Measurements from ENCODE around the gene CCNJL. TPM values are rescaled to one million over a fixed set of nuclear protein-coding genes. Genes with fewer than 3 reads are reported as not detected.
"Not testable (repeated sequence)": the region's sequence is repeated elsewhere in the genome, so short reads cannot be mapped to it uniquely, and the experiment has no call there.

The CCNJL gene
- total RNA-seq, 2 experiments from 2014 or later = not detected

GRCh38 chr5:160349249-160349934, 37.0 kb upstream of the CCNJL start:
- ChIA-PET POLR2A (no interaction called here), CTCF (no interaction called here)
- DNase-seq = no peak
- no peak overlapping the region for H3K27ac Mint-ChIP-seq
- H3K4me3 Mint-ChIP-seq = no peak overlapping the region
- no peaks in the 10 kb centered on the region for H3K4me1 Mint-ChIP-seq
- no peaks in the 10 kb centered on the region for H3K36me3 Mint-ChIP-seq (ENCODE audit: low read depth)
- H3K27me3 Mint-ChIP-seq = no peaks in the 10 kb centered on the region
- H3K9me3 Mint-ChIP-seq = no peaks in the 10 kb centered on the region

GRCh38 chr5:160348080-160348479, 35.7 kb upstream of the CCNJL start:
- no peak overlapping the region for H3K4me3 Mint-ChIP-seq
- ChIA-PET POLR2A (no interaction called here), CTCF (interaction anchor here (0.7 kb wide), 1 partner anchor 43 kb away, joined by 3 read pairs; no protein-coding TSS in a partner anchor)
- no peaks in the 10 kb centered on the region for H3K27me3 Mint-ChIP-seq
- no peaks in the 10 kb centered on the region for H3K36me3 Mint-ChIP-seq (ENCODE audit: low read depth)
- no peaks in the 10 kb centered on the region for H3K4me1 Mint-ChIP-seq
- H3K27ac Mint-ChIP-seq = no peak overlapping the region
- DNase-seq = no peak
- no peaks in the 10 kb centered on the region for H3K9me3 Mint-ChIP-seq

GRCh38 chr5:160347448-160347847, 35.1 kb upstream of the CCNJL start:
- Mint-ChIP-seq H3K27me3 (no peaks in the 10 kb centered on the region), H3K4me1 (no peaks in the 10 kb centered on the region), H3K27ac (no peak overlapping the region), H3K4me3 (no peak overlapping the region), H3K9me3 (no peaks in the 10 kb centered on the region), H3K36me3 (ENCODE audit: low read depth) (no peaks in the 10 kb centered on the region)
- CTCF ChIA-PET = interaction anchor here (0.7 kb wide), 1 partner anchor 43 kb away, joined by 3 read pairs; no protein-coding TSS in a partner anchor
- DNase-seq = no peak
- POLR2A ChIA-PET = no interaction called here

- Mint-ChIP-seq H3K4me3 (no peak overlapping the region), H3K9me3 (no peaks in the 10 kb centered on the region), H3K27me3 (no peaks in the 10 kb centered on the region), H3K36me3 (ENCODE audit: low read depth) (no peaks in the 10 kb centered on the region), H3K4me1 (no peaks in the 10 kb centered on the region), H3K27ac (no peak overlapping the region)
- ChIA-PET CTCF (interaction anchor here (0.9 kb wide), 1 partner anchor 48 kb away, joined by 3 read pairs; no protein-coding TSS in a partner anchor), POLR2A (no interaction called here)
- DNase-seq = no peak
Measured at GRCh38 chr5:160342413-160342941, 30.1 kb upstream of the CCNJL start.

- Mint-ChIP-seq H3K9me3 (no peaks in the 10 kb centered on the region), H3K27me3 (no peaks in the 10 kb centered on the region), H3K36me3 (ENCODE audit: low read depth) (no peaks in the 10 kb centered on the region), H3K4me1 (no peaks in the 10 kb centered on the region), H3K27ac (no peak overlapping the region), H3K4me3 (no peak overlapping the region)
- no peak for DNase-seq
- POLR2A ChIA-PET = no interaction called here
- CTCF ChIA-PET = interaction anchor here (0.6 kb wide), 1 partner anchor 167 kb away, joined by 3 read pairs; no protein-coding TSS in a partner anchor
Measured at GRCh38 chr5:160341309-160341870, 29.0 kb upstream of the CCNJL start.

- H3K4me1 Mint-ChIP-seq; H3K36me3 Mint-ChIP-seq (ENCODE audit: low read depth); POLR2A ChIA-PET; H3K9me3 Mint-ChIP-seq; H3K4me3 Mint-ChIP-seq; DNase-seq; H3K27ac Mint-ChIP-seq; H3K27me3 Mint-ChIP-seq: not testable (repeated sequence)
- CTCF ChIA-PET = interaction anchor here (0.7 kb wide), 1 partner anchor 38 kb away, joined by 3 read pairs; no protein-coding TSS in a partner anchor
Measured at GRCh38 chr5:160340513-160340912, 28.1 kb upstream of the CCNJL start.

- Mint-ChIP-seq H3K27ac (no peak overlapping the region), H3K27me3 (no peaks in the 10 kb centered on the region), H3K4me1 (no peaks in the 10 kb centered on the region), H3K4me3 (no peak overlapping the region), H3K36me3 (ENCODE audit: low read depth) (no peaks in the 10 kb centered on the region), H3K9me3 (no peaks in the 10 kb centered on the region)
- ChIA-PET POLR2A (no interaction called here), CTCF (no interaction called here)
- DNase-seq = no peak
Measured at GRCh38 chr5:160339406-160340130, 27.2 kb upstream of the CCNJL start.

- H3K4me1 Mint-ChIP-seq; H3K4me3 Mint-ChIP-seq; H3K9me3 Mint-ChIP-seq; H3K27ac Mint-ChIP-seq; POLR2A ChIA-PET; H3K36me3 Mint-ChIP-seq (ENCODE audit: low read depth); H3K27me3 Mint-ChIP-seq; DNase-seq: not testable (repeated sequence)
- CTCF ChIA-PET = interaction anchor here (1.0 kb wide), 1 partner anchor 23 kb away, joined by 3 read pairs; the partner anchor contains the start of gene CCNJL
Measured at GRCh38 chr5:160334716-160335115, 22.4 kb upstream of the CCNJL start.

GRCh38 chr5:160333721-160334120, 21.4 kb upstream of the CCNJL start:
- H3K9me3 Mint-ChIP-seq = no peaks in the 10 kb centered on the region
- ChIA-PET POLR2A (no interaction called here), CTCF (interaction anchor here (0.6 kb wide), 1 partner anchor 258 kb away, joined by 3 read pairs; no protein-coding TSS in a partner anchor)
- no peak for DNase-seq
- H3K27ac Mint-ChIP-seq = no peak overlapping the region
- no peaks in the 10 kb centered on the region for H3K36me3 Mint-ChIP-seq (ENCODE audit: low read depth)
- H3K4me3 Mint-ChIP-seq = no peak overlapping the region
- H3K4me1 Mint-ChIP-seq = peaks cover 2% of the 10 kb centered on the region
- H3K27me3 Mint-ChIP-seq = no peaks in the 10 kb centered on the region

- Mint-ChIP-seq H3K9me3 (no peaks in the 10 kb centered on the region), H3K27me3 (no peaks in the 10 kb centered on the region), H3K36me3 (ENCODE audit: low read depth) (no peaks in the 10 kb centered on the region), H3K27ac (no peak overlapping the region), H3K4me1 (peaks cover 2% of the 10 kb centered on the region), H3K4me3 (no peak overlapping the region)
- no peak for DNase-seq
- CTCF ChIA-PET = no interaction called here
- POLR2A ChIA-PET = interaction anchor here (0.6 kb wide), 1 partner anchor 128 kb away, joined by 6 read pairs; no protein-coding TSS in a partner anchor
Measured at GRCh38 chr5:160330212-160330611, 17.8 kb upstream of the CCNJL start.

- POLR2A ChIA-PET = no interaction called here
- no peak for DNase-seq
- CTCF ChIA-PET = no interaction called here
- H3K4me3 Mint-ChIP-seq = no peak overlapping the region
- no peaks in the 10 kb centered on the region for H3K36me3 Mint-ChIP-seq (ENCODE audit: low read depth)
- H3K4me1 Mint-ChIP-seq = peaks cover 2% of the 10 kb centered on the region
- H3K9me3 Mint-ChIP-seq = no peaks in the 10 kb centered on the region
- peak overlapping the region; percentile 67 for H3K27ac Mint-ChIP-seq
- no peaks in the 10 kb centered on the region for H3K27me3 Mint-ChIP-seq
Measured at GRCh38 chr5:160327818-160328217, 15.5 kb upstream of the CCNJL start.

GRCh38 chr5:160326981-160327380, 14.6 kb upstream of the CCNJL start:
- no peak for DNase-seq
- H3K27ac Mint-ChIP-seq = no peak overlapping the region
- no peak overlapping the region for H3K4me3 Mint-ChIP-seq
- peaks cover 2% of the 10 kb centered on the region for H3K4me1 Mint-ChIP-seq
- ChIA-PET CTCF (interaction anchor here (0.5 to 0.6 kb wide), 2 partner anchors 91 to 245 kb away, joined by 3 read pairs; no protein-coding TSS in a partner anchor), POLR2A (no interaction called here)
- H3K27me3 Mint-ChIP-seq = no peaks in the 10 kb centered on the region
- no peaks in the 10 kb centered on the region for H3K9me3 Mint-ChIP-seq
- no peaks in the 10 kb centered on the region for H3K36me3 Mint-ChIP-seq (ENCODE audit: low read depth)

- no peak overlapping the region for H3K27ac Mint-ChIP-seq
- H3K27me3 Mint-ChIP-seq = no peaks in the 10 kb centered on the region
- H3K4me1 Mint-ChIP-seq = peaks cover 2% of the 10 kb centered on the region
- H3K4me3 Mint-ChIP-seq = no peak overlapping the region
- POLR2A ChIA-PET = no interaction called here
- CTCF ChIA-PET = no interaction called here
- no peaks in the 10 kb centered on the region for H3K36me3 Mint-ChIP-seq (ENCODE audit: low read depth)
- no peak for DNase-seq
- H3K9me3 Mint-ChIP-seq = no peaks in the 10 kb centered on the region
Measured at GRCh38 chr5:160325716-160326115, 13.4 kb upstream of the CCNJL start.
